Measurements from ENCODE around the gene ANAPC15. TPM values are rescaled to one million over a fixed set of nuclear protein-coding genes. Genes with fewer than 3 reads are reported as not detected.

ANAPC15 gene
- polyA plus RNA-seq, 3 donors = 92.6 to 112 (median 94.8) TPM

- Histone ChIP-seq H3K36me3 (replicated peaks in 1 of 2; ENCODE audit: control insufficient read depth in 1 of 2, insufficient read depth in 2 of 2, low read length in 2 of 2) (peaks cover 16 to 69% of the 10 kb centered on the region in 2 donors), H4K20me1 (ENCODE audit: insufficient read depth, low read length) (peaks cover 4% of the 10 kb centered on the region), H3K79me2 (ENCODE audit: insufficient read depth, low read length) (peaks cover 96% of the 10 kb centered on the region), H3K4me2 (replicated peaks; ENCODE audit: extremely low read depth, low read length, poor library complexity, severe bottlenecking) (no peak overlapping the region), H3K4me3 (replicated peaks in 1 of 3; ENCODE audit: low read depth in 2 of 3, low read length in 3 of 3) (no peak overlapping the region), H3K27me3 (ENCODE audit: control insufficient read depth in 2 of 2, insufficient read depth in 2 of 2, low read length in 2 of 2) (no peaks in the 10 kb centered on the region), H3K4me1 (ENCODE audit: control insufficient read depth in 1 of 2, insufficient read depth in 2 of 2, low read length in 2 of 2) (peaks cover 11 to 15% of the 10 kb centered on the region in 2 donors), H3K9ac (ENCODE audit: insufficient read depth, low read length, poor library complexity, severe bottlenecking) (no peak overlapping the region), H3K27ac (ENCODE audit: low read depth in 1 of 2, low read length in 2 of 2) (peak overlapping the region; percentile 12 to 60), H2AFZ (ENCODE audit: insufficient read depth, low read depth, low read length, poor library complexity, severe bottlenecking) (no peak overlapping the region), H3K9me3 (replicated peaks in 1 of 2; ENCODE audit: control insufficient read depth in 1 of 2, insufficient read depth in 1 of 2, low read length in 2 of 2) (no peaks in the 10 kb centered on the region)
- Mint-ChIP-seq H3K9me3 (no peaks in the 10 kb centered on the region), H3K36me3 (peaks cover 29 to 60% of the 10 kb centered on the region in 2 donors), H3K27me3 (ENCODE audit: low read depth in 3 of 3) (peaks cover 0 to 1% (median 0%) of the 10 kb centered on the region in 3 donors), H3K4me1 (peaks cover 15% of the 10 kb centered on the region), H3K27ac (peak overlapping the region; percentile 30 to 92 (median 87)), H3K4me3 (peak overlapping the region in 1 of 2 donors; percentile 49)
- no peak for TF ChIP-seq CTCF (IDR thresholded peaks at IDR 0.05)
- 80% methylated on average over 2 of the region's 5 CpGs for WGBS (ENCODE audit: insufficient coverage)
- DNase-seq = peak; percentile 34 to 56 (median 42)
- intact Hi-C loops (cut with micrococcal nuclease) = no loop called here
Measured at GRCh38 chr11:72061739-72062396, 50.6 kb downstream of the ANAPC15 start.

Small RNA genes within 50 kb of the gene (small RNA-seq; reads per million reads assigned to genes)
- not detected for gene MIR3165 (ENCODE audit: insufficient read length, low read depth)

Other genes starting within 250 kb of the ANAPC15 start
- gene DEFB131B, start 234.2 kb downstream of the ANAPC15 start, polyA plus RNA-seq = not detected
- 1 to 10 TPM in 1 of 3 donors, under 1 TPM in 2; 0.80 to 2.1 (median 0.99) TPM for gene XNDC1N, start 184.1 kb downstream of the ANAPC15 start, polyA plus RNA-seq
- 10 to 100 TPM in 1 of 3 donors, 1 to 10 TPM in 2; 7.7 to 25.2 (median 9.2) TPM for gene RNF121, start 183.6 kb downstream of the ANAPC15 start, polyA plus RNA-seq
- 10 to 100 TPM in 1 of 3 donors, 1 to 10 TPM in 2; 7.4 to 32.3 (median 8.3) TPM for gene IL18BP, start 113.8 kb downstream of the ANAPC15 start, polyA plus RNA-seq
- 10 to 100 TPM in 2 of 3 donors, 1 to 10 TPM in 1; 4.1 to 91.2 (median 12.4) TPM for gene NUMA1, start 32.2 kb downstream of the ANAPC15 start, polyA plus RNA-seq
- gene LRRC51, start 31.8 kb downstream of the ANAPC15 start, polyA plus RNA-seq = 1 to 10 TPM; 1.3 to 1.9 (median 1.6) TPM
- gene LAMTOR1, start 9.4 kb downstream of the ANAPC15 start, polyA plus RNA-seq = 100 to 1,000 TPM; 224 to 292 (median 256) TPM
- gene TOMT, start 6.8 kb downstream of the ANAPC15 start, polyA plus RNA-seq = not detected
- gene FOLR3, start 23.0 kb upstream of the ANAPC15 start, polyA plus RNA-seq = 100 to 1,000 TPM in 1 of 3 donors, 10 to 100 TPM in 2; 22.3 to 330 (median 74.0) TPM
- gene FOLR1, start 79.4 kb upstream of the ANAPC15 start, polyA plus RNA-seq = not detected
- 10 to 100 TPM; 54.7 to 63.8 (median 62.6) TPM for gene FOLR2, start 104.1 kb upstream of the ANAPC15 start, polyA plus RNA-seq
- gene INPPL1, start 112.1 kb upstream of the ANAPC15 start, polyA plus RNA-seq = 100 to 1,000 TPM in 1 of 3 donors, 10 to 100 TPM in 2; 11.8 to 390 (median 12.6) TPM
- not detected for gene PHOX2A, start 131.5 kb upstream of the ANAPC15 start, polyA plus RNA-seq